Globus pallidus (tissue), 1 donor: ENCODE data around the gene ASTN2.

ENCODE experiments used
- DNase-seq: peaks from one replicate; pipeline ENCODE4 v3.0.0-alpha.2; 2015; ENCODE audit warnings: low spot score

The ASTN2 gene

DNA sequence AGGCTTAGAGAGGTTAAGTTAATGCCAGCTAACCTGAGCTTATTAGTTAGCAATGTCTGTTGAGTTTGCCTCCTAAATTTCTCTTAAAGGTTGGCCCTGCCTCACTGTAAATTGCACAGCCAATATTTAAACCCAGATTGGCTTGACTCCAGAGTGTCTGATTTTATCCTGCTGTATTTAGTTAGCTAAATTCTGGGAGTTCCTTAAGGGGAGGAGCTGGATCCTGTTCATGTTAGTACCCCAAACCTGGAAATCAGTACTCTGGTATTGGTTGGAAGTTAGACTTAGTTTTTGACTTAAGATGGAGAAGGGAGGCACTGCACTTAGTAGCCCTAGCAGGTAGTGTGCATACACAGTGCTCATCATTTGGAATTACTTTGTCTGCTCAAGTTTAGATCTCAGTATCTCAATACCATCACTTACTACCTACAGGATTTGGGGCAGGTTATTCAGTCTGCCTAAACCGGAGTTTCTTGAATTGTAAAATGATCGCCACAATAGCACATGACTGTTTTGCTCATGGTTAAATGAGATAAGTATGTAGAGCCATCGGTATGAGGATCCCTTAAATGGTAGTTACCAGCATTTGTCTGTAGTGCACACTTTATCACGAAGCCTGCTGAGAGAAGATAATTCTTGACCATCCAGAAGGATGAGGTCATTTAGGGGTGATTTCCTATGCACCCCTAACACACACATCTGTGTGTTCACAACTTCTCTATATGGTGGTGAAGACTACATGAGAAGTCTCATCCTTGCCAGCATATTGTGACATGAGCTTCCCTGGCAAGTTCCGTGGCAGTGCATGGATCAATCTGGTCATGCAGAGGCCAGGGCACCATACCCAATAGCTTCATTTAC, 992.5 kb downstream of the ASTN2 start:
- no peak for DNase-seq

DNA sequence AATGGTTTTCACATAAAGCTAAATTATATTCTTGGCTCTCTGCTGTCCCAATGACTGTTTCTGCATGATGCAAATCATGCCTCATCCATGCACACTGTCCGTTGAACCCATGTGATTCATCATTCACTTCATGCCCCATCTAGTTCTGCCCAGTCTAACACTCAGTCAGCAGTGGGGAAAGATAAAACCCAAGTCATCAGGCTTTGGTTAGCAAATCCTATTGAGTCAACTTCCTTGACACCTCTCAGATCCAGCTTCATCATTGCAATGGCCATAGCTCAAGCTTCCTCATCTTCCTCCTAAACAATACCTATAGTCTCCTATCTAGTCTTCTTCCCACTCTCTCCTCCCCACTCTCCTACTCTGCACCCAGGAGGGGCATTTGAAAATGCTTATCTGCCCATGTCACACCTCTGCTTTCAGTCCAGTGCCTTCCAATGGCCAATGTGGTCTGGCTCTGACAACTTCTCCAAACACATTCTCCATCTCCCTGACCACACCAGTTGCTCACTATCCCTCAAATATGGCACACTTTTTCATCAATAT, 993.8 kb downstream of the ASTN2 start:
- DNase-seq: no peak

DNA sequence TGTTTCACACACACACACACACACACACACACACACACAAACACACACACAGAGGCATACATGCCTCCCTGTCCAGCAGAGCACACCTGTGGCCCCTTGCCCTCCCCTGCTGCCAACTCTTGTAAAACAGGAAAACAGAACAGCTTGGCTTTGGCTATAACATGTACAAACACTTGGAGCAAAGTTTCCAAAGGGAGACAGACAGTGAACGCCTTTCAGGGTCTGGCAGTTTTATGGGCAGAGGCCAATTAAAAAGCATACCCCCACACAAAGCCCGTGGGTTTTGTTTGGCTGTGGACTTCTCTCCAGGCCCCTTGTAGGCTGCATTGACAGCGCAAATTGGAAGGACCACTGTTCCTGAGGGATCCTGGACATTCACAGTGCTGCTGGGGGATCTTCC, 995.7 kb downstream of the ASTN2 start:
- no peak for DNase-seq

DNA sequence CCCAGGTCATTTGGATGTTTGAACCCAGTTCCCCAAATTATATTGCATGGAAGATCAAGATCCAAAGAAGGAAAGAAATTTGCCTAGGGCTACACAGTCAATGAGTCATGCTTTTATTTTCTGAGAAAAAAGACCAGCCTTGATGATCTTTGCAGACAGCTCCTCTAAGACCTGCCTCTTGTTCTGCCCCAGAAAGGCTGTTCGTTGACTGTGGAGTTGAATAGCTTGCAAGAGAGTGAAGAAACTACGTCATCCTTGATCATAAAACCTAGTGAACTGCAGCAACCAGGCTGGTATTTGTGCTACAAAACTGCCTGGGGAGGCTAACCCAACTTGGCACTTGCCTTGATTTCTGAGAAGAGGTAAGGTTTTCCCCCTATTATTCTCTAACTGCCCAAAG, 997.4 kb downstream of the ASTN2 start:
- DNase-seq: no peak

DNA sequence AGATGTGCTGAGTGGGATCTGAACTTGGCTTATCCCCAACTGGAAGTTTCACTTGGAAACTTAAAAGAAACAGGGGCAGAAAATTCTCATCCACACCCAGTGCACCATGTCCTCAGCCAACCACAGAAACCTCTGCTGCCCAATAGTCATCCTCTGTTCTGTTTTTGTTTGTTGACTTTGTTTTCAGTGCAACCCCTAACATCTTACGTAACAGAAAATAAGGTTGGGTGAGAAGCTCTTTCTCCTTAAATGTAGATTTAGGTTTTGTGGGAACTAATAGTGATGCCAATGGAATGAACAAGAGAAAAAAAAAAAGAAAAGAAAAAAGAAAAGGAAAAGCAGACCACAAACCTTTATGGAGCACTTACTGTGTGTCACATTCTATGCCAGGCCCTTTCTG, 998.4 kb downstream of the ASTN2 start:
- DNase-seq: no peak

DNA sequence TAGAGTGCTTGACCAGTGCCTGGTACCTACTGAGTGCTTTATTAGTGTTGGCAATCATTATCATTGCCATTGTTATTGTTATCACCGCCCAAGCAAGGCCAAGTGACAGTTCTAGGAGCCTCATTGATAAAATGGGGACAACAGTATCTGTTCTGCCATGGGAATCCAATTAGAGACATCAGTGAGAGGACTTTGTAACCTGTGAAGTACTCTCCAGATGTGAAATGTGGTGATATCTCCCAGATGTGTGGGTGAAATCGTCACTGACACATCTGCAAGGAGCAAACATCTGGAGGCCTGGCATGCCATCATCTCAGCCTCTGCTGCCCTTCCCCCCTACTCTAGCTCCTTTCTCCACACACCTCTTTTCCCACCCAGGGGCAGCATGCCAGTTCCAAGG, 1000.5 kb downstream of the ASTN2 start:
- DNase-seq: no peak

DNA sequence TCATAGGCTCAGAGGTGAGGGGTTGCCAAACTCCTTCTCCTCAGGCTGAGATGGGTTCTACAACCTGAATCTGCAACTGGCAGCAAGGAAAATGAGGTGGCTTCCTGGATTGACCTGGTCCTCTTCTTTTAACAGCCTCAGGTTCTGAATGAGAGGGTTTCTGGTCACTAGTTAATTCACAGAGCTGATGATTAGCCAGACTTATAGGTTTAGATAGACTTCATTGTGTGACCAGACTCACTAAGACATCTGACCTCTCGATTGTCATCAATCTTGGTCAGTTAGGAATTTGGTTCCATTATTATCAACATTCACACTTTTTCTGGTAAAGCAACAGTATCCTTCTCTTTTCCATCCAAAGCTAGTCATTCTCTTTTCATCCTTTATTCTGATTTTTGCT, 1003.4 kb downstream of the ASTN2 start:
- DNase-seq: no peak

DNA sequence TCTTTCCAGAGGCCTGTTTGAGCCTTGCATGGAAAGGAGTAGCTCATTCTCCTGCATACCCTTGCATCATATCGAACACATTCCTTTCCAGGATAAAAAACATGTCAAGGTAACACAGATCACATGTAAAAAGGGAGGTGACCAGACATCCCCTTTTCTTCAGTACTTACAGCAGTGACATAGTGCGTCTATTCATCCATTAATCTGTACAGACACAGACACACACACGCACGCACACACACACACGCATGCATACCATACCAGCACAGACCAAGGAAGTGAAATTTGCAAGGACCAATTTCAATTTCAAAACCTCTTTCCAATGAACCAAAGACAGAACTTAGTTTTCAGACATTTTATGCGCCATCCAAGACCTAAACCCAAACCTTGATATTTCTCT, 1005.2 kb downstream of the ASTN2 start:
- DNase-seq: no peak

DNA sequence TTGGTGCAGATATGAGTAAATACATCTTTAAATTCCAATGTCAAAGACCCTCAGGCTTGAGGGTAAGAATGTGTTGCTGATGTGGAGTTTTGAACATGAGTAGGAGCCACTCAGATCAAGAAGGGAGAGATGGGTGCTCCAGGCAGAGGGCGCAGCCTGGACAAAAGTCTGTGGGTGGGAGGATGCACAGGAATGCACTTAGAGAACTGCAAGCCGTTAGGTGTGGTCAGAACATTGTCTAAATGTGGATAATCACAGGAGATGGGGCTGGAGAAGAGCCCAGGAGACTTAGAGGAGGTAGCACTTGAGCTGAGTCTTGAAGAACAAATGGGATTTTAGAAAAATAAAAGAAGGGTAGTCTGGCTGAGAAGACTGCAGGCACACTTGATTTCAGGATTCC, 1005.7 kb downstream of the ASTN2 start:
- DNase-seq: no peak

DNA sequence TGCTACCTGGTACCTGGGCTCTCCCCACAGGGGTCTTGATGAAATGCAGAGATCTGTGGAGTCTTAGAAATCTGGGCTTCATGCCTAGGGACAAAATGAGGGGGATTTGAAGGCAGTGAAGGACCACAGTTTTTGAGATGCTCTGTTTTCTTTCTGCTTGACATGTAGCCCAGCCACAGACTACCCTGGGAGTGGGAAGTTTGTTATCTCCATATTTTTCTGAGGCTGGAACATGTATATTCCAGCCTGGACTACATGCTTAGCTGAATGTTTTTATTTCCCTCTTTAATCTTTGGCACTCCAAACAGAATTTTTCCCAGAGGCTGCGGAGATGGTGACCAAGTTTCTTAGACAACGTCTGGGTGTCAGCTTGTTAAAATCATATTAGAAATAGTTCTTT, 1008.4 kb downstream of the ASTN2 start:
- DNase-seq: no peak

DNA sequence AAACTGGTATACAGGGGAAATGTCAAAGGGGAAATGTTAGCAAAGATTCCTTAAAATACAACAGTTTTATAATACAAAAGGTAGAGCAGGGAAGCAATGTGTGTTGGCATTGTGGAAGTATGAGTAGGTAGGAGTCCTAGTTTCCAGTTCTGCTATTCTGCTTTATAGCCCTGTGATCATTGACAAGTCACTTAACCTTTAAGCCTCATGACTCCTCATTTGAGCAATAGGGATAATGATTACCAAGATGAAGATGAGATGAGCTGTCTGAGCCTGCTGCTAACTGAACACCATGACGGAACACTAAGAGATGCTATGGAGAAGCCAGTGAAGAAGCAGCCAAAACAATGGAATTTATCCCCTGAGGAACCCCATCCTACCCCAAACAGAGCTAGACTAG, 1009.5 kb downstream of the ASTN2 start:
- DNase-seq: no peak

DNA sequence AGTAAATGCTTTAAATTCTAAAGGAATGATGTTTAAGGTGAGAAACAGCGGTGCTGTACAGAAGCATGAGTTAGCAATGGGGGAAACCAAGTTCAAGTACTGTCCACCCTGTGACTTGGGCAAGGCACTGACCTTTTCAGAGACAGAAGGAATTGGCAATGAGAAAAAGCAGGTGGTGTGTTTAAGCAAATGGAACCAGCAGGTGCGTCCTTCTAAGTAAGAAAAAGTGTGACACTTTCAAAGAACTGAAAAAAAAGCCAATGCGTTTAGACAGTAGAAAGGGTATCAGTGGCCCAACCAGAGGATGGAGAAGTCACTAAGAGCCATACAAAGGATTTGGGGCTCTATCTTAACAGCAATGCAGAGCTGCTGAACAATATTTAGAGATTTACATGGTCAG, 1010.6 kb downstream of the ASTN2 start:
- DNase-seq: no peak

DNA sequence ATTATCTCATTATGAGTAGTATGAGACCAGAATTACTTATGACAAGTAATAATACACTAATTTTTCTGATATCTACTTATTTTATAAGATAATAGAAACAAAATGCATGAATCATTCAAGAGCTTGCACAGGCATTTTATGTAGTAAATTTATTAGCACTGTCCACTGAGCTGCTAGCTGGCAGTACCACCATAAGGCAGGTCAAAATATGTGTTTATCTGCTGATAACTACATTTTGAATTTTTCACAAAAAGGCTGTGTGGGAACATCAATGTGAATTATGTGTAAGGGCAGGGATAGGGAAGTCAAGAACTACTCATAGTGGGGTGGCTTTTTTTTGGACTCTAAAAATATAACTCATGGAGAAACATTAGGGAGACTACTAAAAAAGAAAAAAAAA, 1011.7 kb downstream of the ASTN2 start:
- DNase-seq: no peak

DNA sequence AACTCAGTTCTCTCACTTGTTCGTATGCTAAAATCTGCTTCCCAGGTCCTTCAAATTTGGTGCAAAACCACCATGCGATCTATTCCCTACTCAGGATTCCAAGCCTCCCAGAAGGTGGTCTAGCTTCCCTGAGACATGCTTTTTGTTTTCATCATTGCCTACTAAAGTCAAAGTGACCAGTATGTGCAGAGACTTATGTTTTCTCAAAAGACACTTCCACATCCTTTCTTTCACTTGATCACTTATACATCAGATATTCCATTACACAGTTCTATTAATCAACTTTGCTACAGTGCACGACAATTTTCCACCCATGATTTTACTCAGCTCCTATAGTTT, 1019.2 kb downstream of the ASTN2 start:
- DNase-seq: no peak

DNA sequence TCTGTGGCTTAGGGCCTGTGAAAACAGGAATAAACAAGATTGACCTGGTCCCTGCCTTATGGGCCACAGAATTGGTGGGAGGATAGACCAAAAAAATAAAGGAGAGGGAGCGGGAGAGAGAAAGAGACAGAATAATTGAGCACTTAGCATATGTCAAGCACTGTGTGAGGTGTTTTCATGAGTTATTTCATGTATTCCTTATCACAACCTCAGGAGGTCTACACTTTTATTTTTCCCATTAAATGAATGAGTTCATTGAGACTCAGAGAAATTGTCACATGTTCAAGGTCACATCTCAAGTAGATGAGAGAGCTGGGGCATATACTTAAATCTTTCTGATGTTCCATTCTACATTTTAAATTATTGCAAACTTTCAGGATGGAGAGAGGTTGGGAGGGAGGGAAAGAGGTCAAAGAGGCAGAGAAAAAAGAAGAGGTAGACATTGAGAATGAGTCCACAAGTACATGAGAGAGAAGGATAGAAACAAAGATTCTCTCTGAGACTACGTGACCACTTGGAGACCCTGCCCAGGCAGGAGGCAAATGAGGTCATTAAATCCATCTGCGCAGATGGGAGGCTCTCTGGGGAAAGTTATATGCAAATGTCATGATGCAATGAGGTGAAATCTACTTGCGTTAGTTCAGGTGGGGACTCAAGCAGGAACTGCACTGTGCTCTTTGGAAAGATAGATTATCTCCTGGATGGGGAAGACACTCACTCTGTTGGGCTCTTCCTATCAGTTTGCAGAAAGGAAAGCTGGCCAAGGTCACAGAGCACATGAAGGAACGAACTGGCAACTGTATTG, 1019.8 kb downstream of the ASTN2 start:
- DNase-seq: no peak

DNA sequence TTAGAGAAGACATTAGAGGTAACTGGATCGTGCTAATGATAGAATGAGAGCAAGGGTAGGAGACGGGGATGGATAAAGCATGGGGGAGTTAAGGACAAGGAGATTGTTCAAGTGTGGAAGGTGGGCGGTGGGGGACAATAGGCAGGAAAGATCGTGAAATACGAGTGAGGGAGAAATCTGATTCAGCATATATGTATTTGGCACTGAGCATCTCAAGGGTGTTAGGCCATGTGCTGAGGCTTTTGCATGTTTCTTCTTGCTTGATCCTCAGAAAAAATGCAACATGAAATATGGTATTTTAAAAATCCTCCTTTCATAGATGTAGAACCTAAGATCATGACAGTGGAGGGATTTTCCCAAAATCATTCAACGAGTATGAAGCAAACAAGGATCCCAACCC, 1020.8 kb downstream of the ASTN2 start:
- DNase-seq: no peak

DNA sequence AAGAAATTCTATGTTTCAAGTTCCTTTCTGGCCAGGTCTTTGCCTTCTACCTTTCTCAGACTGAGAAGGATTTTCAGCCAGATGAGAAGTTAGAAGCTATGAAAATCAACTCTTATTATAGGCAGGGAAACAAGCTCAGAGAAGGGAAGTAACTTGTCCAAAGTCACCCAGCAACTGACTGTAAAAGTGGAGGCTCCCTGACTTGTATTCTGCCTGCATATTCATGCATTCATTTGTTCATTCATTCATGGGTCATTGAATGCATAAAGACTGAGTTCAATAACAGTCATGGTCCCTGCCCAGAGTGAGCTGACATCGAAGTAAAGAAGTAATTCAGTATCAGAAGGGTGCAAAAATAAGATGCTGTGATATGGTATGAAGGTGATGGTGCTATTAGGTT, 1021.7 kb downstream of the ASTN2 start:
- DNase-seq: no peak

DNA sequence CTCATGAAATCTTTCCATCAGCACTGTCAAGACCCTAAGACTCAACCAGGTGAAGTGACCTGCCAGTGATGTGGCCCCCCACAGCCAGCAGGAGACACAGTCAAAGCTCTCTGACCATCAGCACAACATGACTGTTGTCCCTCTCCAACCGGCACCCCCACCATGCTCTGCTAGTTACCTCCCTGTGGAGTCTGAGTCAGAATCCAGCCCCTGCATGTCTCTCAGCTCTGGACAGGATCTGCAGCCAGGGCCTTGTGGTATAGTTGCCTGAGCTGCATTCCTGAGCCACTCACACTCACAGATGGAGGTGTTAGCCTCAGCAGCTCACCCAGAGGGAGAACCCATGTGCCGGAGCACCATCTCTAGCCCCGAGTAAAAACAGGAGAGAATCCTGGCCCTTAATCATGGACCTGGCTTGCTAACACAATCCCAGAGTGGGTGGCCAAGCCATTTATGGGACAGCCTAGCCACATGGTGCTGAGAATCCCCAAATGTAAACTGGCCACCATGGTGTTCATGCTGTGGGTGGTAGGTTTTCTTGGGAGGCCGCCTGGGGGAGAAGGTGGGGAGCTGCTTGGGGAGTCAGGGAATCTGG, 1023.5 kb downstream of the ASTN2 start:
- DNase-seq: no peak

DNA sequence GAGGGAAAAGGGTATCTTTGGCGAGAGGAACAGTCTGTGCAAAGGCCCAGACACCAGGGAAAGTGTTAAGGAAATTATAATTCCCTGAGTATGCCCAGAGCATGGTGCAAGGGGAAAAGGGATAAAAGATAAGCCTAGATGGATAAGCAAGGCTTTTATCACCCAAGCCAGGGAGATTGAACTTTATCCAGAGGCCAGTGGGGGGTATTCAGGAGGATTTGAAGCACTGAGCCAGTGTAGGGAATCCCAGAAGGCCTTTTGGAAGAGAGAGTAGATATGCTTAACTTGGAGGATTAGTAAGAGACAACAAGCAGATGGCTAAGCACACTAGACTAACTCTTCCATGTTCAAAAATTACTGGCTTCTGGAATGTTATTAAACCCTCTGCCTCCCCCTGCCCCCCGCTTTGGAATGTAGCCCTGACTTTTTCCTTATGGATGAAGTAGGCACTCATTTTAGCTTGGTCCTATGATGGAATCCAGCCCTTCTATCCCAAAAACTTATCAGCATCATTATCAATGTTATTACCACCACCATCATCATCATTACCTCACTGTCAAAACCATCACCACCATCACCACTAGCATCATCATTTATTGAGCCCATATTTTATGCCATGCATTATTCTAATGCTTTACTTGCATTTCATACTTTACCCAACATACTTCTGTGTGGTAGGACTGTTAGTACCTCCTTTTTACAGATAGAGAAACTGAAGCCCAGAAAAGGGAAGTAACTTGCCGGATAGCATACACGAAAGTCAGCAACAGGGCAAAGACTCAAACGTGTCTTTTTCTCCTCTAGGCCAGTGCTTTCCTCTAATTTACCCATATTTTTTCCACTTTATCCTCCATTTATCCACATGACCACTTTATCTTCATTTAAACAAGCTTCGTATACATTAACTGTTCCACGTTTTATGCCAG, 1024.3 kb downstream of the ASTN2 start:
- DNase-seq: no peak

DNA sequence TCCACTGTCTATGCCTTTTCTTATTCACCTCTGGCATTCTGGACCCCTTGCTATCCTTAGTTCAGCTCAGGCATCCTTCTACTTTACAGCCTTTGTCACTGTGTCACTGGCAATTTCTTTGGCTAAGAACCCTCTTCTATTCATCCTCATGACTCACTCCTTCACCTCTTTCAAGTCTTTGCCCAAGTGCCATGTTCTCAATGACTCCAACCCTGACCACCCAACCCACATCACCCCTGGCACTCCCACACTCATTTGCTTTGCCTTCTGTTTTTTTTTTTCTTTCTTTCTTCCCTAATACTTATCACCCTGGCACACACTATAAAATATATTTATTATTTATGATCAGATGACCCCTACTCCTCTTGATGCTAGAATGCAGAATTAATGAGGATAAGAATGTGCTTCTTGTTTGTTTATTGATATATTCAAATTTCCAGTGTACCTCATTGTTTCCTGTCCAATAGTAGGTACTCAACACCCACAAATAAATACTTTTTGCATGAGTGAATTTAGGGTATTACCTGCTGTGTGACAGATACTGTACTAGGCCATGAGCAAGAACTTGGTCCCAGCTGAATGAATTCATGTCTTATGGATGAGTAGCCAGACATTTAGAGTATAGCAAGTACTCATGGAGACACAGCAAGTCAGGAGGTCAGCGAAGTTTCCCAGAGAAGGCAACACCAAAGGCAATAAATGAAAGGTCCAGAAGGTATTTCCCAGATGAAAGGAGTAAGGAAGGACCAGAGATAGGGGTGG, 1025.1 kb downstream of the ASTN2 start:
- DNase-seq: no peak
